Measurements from ENCODE around the gene B3GNT4.

- TF ChIP-seq MAX (IDR thresholded peaks at IDR 0.05), result no peak
- TF ChIP-seq RFX5 (IDR thresholded peaks at IDR 0.05; ENCODE audit: low read depth, low read length), result no peak
- TF ChIP-seq ZNF687 (CRISPR knock-in tag; IDR thresholded peaks at IDR 0.05), result no peak
- no peak for TF ChIP-seq FOSL1 (CRISPR knock-in tag; IDR thresholded peaks at IDR 0.05; ENCODE audit: borderline replicate concordance)
- no peak for TF ChIP-seq ZNF383 (CRISPR knock-in tag; IDR thresholded peaks at IDR 0.05; ENCODE audit: borderline replicate concordance)
- no peak for TF ChIP-seq SIN3A (IDR thresholded peaks at IDR 0.05; ENCODE audit: borderline replicate concordance, low read depth, low read length)
- no peak for TF ChIP-seq SMAD9 (CRISPR knock-in tag; IDR thresholded peaks at IDR 0.05)
Measured at GRCh38 chr12:122215771-122216170, 12.3 kb downstream of the B3GNT4 start.

All from HepG2 (cell line).